HepG2 (cell line): ENCODE data around the gene FAF1. TPM values are rescaled to one million over a fixed set of nuclear protein-coding genes. Genes with fewer than 3 reads are reported as not detected.

Experiments used
- ATAC-seq: fragments of 200-7000 bp; cut with Tn5 transposase; 3 replicates; pipeline ENCODE4 v1.9.1; 2020; ENCODE audit warnings: mild to moderate bottlenecking, moderate library complexity
- BruUV-seq: library from RNA; stranded (reverse); fragments of 400-500 nt; replicated peaks from 2 replicates; lab custom pipeline; 2021; lab: Mats Ljungman, UMichigan
- CTCF ChIA-PET: fragments of 300-600 bp; formaldehyde crosslinking; extraction: SDS; loops from one replicate; lab custom pipeline; 2021; ENCODE audit warnings: low total read pairs, inconsistent platforms, low intra/inter-chr PET ratio; lab: Yijun Ruan, JAX
- POLR2A ChIA-PET: fragments of 350-600 bp; sonication (Branson Sonifier 250); formaldehyde crosslinking; loops from one replicate; lab custom pipeline; 2020; ENCODE audit warnings: antibody characterized with exemption, inconsistent platforms; lab: Yijun Ruan, JAX
- DNase-seq: peaks from one replicate; pipeline ENCODE4 v3.0.0-alpha.2; 2015; ENCODE audit warnings: low spot score
- FAIRE-seq: peaks from 3 replicates; lab custom pipeline; 2011; peaks lifted over from hg19 to GRCh38; lab: Jason Lieb, UNC
- H2AFZ ChIP-seq: one replicate; pipeline ENCODE4 v1.6.1; 2011; ENCODE audit warnings: low read length, inconsistent platforms
- H3K27ac ChIP-seq: fragments of 300-600 bp; 3 replicates; pipeline ENCODE4 v1.8.0; 2011; ENCODE audit warnings: mixed run types, mild to moderate bottlenecking, mixed read lengths, low read length, inconsistent platforms; ENCODE audit not compliant: insufficient read depth; ENCODE audit errors: extremely low read length
- H3K27me3 ChIP-seq, 2 experiments: fragments of 200-600 bp in 1 of 2; 2 replicates in 1 of 2; 3 replicates in 1 of 2; pipeline versions ENCODE4 v1.6.0 to v1.8.0; 2011; ENCODE audit warnings: low read length in 2 of 2, mild to moderate bottlenecking in 2 of 2, moderate library complexity in 2 of 2, inconsistent platforms in 1 of 2; ENCODE audit not compliant: insufficient read depth in 2 of 2, control insufficient read depth in 1 of 2
- H3K36me3 ChIP-seq, 2 experiments: fragments of 200-600 bp in 1 of 2; replicated peaks in 1 of 2; 2 replicates in 1 of 2; 3 replicates in 1 of 2; pipeline versions ENCODE4 v1.5.1 to v1.8.0; 2011; ENCODE audit warnings: low read length in 2 of 2, inconsistent platforms in 1 of 2; ENCODE audit not compliant: insufficient read depth in 2 of 2, control insufficient read depth in 1 of 2
- H3K4me1 ChIP-seq: 2 replicates; pipeline ENCODE4 v1.5.1; 2012; ENCODE audit warnings: low read length, inconsistent platforms; ENCODE audit not compliant: insufficient read depth
- H3K4me2 ChIP-seq: 2 replicates; pipeline ENCODE4 v1.6.0; 2011; ENCODE audit warnings: low read depth, low read length, inconsistent platforms
- H3K4me3 ChIP-seq, 3 experiments: fragments of 200-600 bp in 1 of 3; sonication (generic), shearing (Covaris generic) in 1 of 3; replicated peaks in 1 of 3; 2 replicates each; pipeline ENCODE4 v1.5.1; 2011 to 2016; ENCODE audit warnings: low read length in 3 of 3, inconsistent platforms in 2 of 3, low read depth in 2 of 3, mild to moderate bottlenecking in 2 of 3, control low read depth in 1 of 3, mixed read lengths in 1 of 3; ENCODE audit not compliant: insufficient read depth in 1 of 3
- H3K79me2 ChIP-seq: one replicate; pipeline ENCODE4 v1.6.1; 2011; ENCODE audit warnings: low read length, inconsistent platforms; ENCODE audit not compliant: insufficient read depth
- H3K9ac ChIP-seq: 2 replicates; pipeline ENCODE4 v1.6.0; 2011; ENCODE audit warnings: mild to moderate bottlenecking, low read depth, low read length, inconsistent platforms; ENCODE audit not compliant: insufficient read depth
- H3K9me3 ChIP-seq: 2 replicates; pipeline ENCODE4 v1.5.1; 2012; ENCODE audit warnings: mild to moderate bottlenecking, low read length
- H4K20me1 ChIP-seq: 2 replicates; pipeline ENCODE4 v1.6.0; 2011; ENCODE audit warnings: inconsistent platforms, mild to moderate bottlenecking, low read length, moderate library complexity; ENCODE audit not compliant: insufficient read depth
- SMC3 ChIP-seq: IDR thresholded peaks from 2 replicates; pipeline ENCODE4 v1.6.1; 2011; ENCODE audit warnings: low read length, improper control_type of control experiment
- STAG1 ChIP-seq: sonication (generic); formaldehyde crosslinking; IDR thresholded peaks from 2 replicates; pipeline ENCODE4 v1.4.0; 2020; ENCODE audit warnings: missing genetic modification reagents
- WGBS: methylation state at CpG from one replicate; pipeline ENCODE4 v1.1.6; 2017; ENCODE audit warnings: low lambda C conversion rate; 5-methylcytosine and 5-hydroxymethylcytosine counted together
- in situ Hi-C: cut with HindIII; loops from 2 replicates; pipeline ENCODE4 v1.10.0; 2017; ENCODE audit warnings: low pct_unique_long_range_greater_than_20kb; ENCODE audit not compliant: extremely low pct_ligation_motif_present
- intact Hi-C: fragments of 100-400 bp; cut with micrococcal nuclease; formaldehyde crosslinking; loops from one replicate; pipeline ENCODE4 v1.10.0; 2022; ENCODE audit not compliant: unreplicated experiment
- polyA plus RNA-seq, 8 experiments: library from polyadenylated mRNA; depleted of rRNA in 3 of 8; stranded (reverse) in 7 of 8; unstranded in 1 of 8; fragments of >200 nt; fragmentation: Illumina TruSeq in 4 of 8; extraction: Trizol in 4 of 8; gene quantifications; 2 replicates each; pipeline versions ENCODE4 v1.2.1 to v1.2.3, GENCODE V29; 2011 to 2016; ENCODE audit warnings: low read depth in 4 of 8, missing spikeins in 1 of 8, mixed read lengths in 1 of 8; ENCODE audit not compliant: insufficient read depth in 1 of 8
- total RNA-seq, 5 experiments: library from RNA; depleted of rRNA; stranded (reverse); fragments of >200 nt; fragmentation: Illumina TruSeq; extraction: Trizol; gene quantifications; 2 replicates each; pipeline ENCODE4 v1.2.3, GENCODE V29; 2016; ENCODE audit warnings: low read depth in 1 of 5
- TF ChIP-seq, protein P1 (sequence below): sonication (generic); formaldehyde crosslinking; IDR thresholded peaks from 2 replicates; pipeline ENCODE4 v1.5.0; 2020; ENCODE audit warnings: mild to moderate bottlenecking, missing genetic modification reagents, moderate library complexity
- TF ChIP-seq, protein P2 (sequence below): sonication (generic); formaldehyde crosslinking; IDR thresholded peaks from 2 replicates; pipeline ENCODE4 v1.9.0; 2021; ENCODE audit warnings: missing genetic modification reagents, mild to moderate bottlenecking, borderline replicate concordance

FAF1 gene
- total and polyA plus RNA-seq, 2 of the 13 experiments (the other 11 are each of a cell fraction or from before 2014, with no cell fraction given) = 19.4 to 63.3 TPM

DNA sequence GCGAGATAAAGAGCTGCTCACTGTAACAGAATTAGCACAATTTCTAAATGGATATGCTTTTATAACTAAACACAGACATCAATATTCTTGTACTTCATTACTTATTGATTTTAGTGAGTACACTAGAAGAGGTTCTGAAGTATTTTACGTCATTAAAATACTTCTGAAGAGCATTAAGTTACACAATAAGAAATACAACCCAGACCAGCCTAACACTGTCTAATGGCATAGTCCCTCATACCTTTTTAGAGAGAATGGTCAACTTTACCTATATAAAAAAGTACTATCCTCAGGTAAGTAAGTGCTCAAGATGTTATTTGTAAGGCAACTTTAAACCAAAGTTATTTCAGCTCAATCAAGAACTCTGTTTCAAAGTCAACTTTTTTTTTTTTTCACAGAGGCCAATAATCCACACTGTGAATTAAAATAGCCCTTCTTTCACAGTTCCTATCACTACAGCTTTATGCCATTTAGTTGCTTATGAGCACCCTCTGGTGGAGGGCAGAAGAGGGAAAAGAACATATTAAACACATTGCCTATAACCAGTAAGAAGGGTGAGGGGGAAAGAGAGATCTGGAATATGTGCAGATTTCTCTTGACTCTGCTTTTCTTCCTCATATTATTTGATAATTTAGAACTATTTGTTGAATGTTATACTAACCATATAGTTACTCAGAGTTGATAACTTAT, 354.7 kb downstream of the FAF1 start:
- Histone ChIP-seq H3K9me3 (no peaks in the 10 kb centered on the region), H3K4me2 (no peak overlapping the region), H3K4me3 (no peak overlapping the region), H3K4me1 (no peaks in the 10 kb centered on the region), H3K9ac (no peak overlapping the region), H2AFZ (no peak overlapping the region), H3K27ac (no peak overlapping the region), H3K36me3 (no peaks in the 10 kb centered on the region), H3K79me2 (no peaks in the 10 kb centered on the region), H3K27me3 (no peaks in the 10 kb centered on the region), H4K20me1 (no peaks in the 10 kb centered on the region)
- in situ Hi-C loops (loop anchor here (5.0 to 25.0 kb wide), 2 partner anchors 107 to 233 kb away; no protein-coding TSS in a partner anchor), intact Hi-C loops (loop anchor here (1.0 to 10.0 kb wide), 2 partner anchors 121 to 237 kb away; no protein-coding TSS in a partner anchor)
- FAIRE-seq (peak; percentile 78), DNase-seq (peak; percentile 56), ATAC-seq (peak; percentile 72)
- CTCF ChIA-PET = interaction anchor here (4.8 kb wide), 1 partner anchor 237 kb away, joined by 48 read pairs; no protein-coding TSS in a partner anchor
- POLR2A ChIA-PET = no interaction called here
- 94% methylated on average over 2 of the region's 2 CpGs for WGBS
- TF ChIP-seq, protein P1, sequence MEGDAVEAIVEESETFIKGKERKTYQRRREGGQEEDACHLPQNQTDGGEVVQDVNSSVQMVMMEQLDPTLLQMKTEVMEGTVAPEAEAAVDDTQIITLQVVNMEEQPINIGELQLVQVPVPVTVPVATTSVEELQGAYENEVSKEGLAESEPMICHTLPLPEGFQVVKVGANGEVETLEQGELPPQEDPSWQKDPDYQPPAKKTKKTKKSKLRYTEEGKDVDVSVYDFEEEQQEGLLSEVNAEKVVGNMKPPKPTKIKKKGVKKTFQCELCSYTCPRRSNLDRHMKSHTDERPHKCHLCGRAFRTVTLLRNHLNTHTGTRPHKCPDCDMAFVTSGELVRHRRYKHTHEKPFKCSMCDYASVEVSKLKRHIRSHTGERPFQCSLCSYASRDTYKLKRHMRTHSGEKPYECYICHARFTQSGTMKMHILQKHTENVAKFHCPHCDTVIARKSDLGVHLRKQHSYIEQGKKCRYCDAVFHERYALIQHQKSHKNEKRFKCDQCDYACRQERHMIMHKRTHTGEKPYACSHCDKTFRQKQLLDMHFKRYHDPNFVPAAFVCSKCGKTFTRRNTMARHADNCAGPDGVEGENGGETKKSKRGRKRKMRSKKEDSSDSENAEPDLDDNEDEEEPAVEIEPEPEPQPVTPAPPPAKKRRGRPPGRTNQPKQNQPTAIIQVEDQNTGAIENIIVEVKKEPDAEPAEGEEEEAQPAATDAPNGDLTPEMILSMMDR (CRISPR knock-in tag) = peak; percentile 73
- TF ChIP-seq STAG1 (CRISPR knock-in tag) = peak; percentile 78
- peak; percentile 72 for TF ChIP-seq SMC3
- TF ChIP-seq, protein P2, sequence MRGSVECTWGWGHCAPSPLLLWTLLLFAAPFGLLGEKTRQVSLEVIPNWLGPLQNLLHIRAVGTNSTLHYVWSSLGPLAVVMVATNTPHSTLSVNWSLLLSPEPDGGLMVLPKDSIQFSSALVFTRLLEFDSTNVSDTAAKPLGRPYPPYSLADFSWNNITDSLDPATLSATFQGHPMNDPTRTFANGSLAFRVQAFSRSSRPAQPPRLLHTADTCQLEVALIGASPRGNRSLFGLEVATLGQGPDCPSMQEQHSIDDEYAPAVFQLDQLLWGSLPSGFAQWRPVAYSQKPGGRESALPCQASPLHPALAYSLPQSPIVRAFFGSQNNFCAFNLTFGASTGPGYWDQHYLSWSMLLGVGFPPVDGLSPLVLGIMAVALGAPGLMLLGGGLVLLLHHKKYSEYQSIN (CRISPR knock-in tag) = no peak
- BruUV-seq = no TSS peak
